Right lobe of liver (tissue), 6 donors: Measurements from ENCODE around the gene NOD1. TPM values are rescaled to one million over a fixed set of nuclear protein-coding genes. Genes with fewer than 3 reads are reported as not detected.

Source experiments
- ATAC-seq, 4 donors: fragments of 200-7000 bp; cut with Tn5 transposase; one replicate each; pipeline ENCODE4 v1.9.1; 2020; ENCODE audit warnings: mild to moderate bottlenecking in 4 of 4, moderate library complexity in 4 of 4
- DNase-seq, 3 donors: peaks; one replicate each; pipeline ENCODE4 v3.0.0-alpha.2; 2020
- H3K27ac ChIP-seq, 3 donors: fragments of 200-600 bp; one replicate each; pipeline ENCODE4 v1.8.0; 2022
- H3K27me3 ChIP-seq, 2 donors: fragments of 200-600 bp; one replicate each; pipeline ENCODE4 v1.8.0; 2022
- H3K36me3 ChIP-seq, 4 donors: fragments of 200-600 bp; sonication (generic) in 1 of 4; one replicate each; pipeline versions ENCODE4 v1.5.1 to v1.8.0; 2017 to 2022; ENCODE audit warnings: control low read depth in 1 of 4
- H3K4me1 ChIP-seq, 4 donors: fragments of 200-600 bp; sonication (generic) in 1 of 4; one replicate each; pipeline versions ENCODE4 v1.5.1 to v1.8.0; 2017 to 2022; ENCODE audit warnings: control low read depth in 1 of 4
- H3K4me3 ChIP-seq, 3 donors: fragments of 200-600 bp; one replicate each; pipeline ENCODE4 v1.8.0; 2022
- H3K9me3 ChIP-seq, 4 donors: fragments of 200-600 bp; sonication (generic) in 1 of 4; one replicate each; pipeline versions ENCODE4 v1.5.1 to v1.8.0; 2017 to 2022; ENCODE audit warnings: control low read depth in 1 of 4
- POLR2A ChIP-seq: fragments of 450-650 bp; IDR thresholded peaks from one replicate; pipeline ENCODE4 v1.6.1; 2017; ENCODE audit warnings: antibody characterized with exemption, mild to moderate bottlenecking
- WGBS: methylation state at CpG from one replicate; pipeline ENCODE4 v1.1.6; 2018; ENCODE audit warnings: low coverage, low lambda C conversion rate; ENCODE audit not compliant: insufficient coverage; ENCODE audit errors: missing lambda C conversion rate; 5-methylcytosine and 5-hydroxymethylcytosine counted together
- intact Hi-C, 2 donors: fragments of 100-400 bp; cut with DNase I; formaldehyde crosslinking; loops; one replicate each; pipeline versions ENCODE4 v1.11.2 to v1.14.1; 2022
- total RNA-seq, 6 experiments: library from RNA; depleted of rRNA in 2 of 6; stranded (reverse); fragments of >200 nt in 2 of 6; fragmentation: NEBNext Ultra II Directional in 3 of 6; extraction: Animal tissue kit (Norgen Biotek cat#: 25700) in 3 of 6; gene quantifications; one replicate each; pipeline versions ENCODE4 v1.1.0 to v1.2.4, GENCODE V29; 2016 to 2023
- TF ChIP-seq, protein P1 (sequence below), 4 donors: fragments of 200-600 bp in 3 of 4; fragments of 450-650 bp in 1 of 4; IDR thresholded peaks; one replicate each; pipeline versions ENCODE4 v1.5.1 to v1.8.0; 2016 to 2022; ENCODE audit warnings: antibody characterized with exemption in 4 of 4, mild to moderate bottlenecking in 2 of 4
- donor health status: DM: no; HTN: yes; CAD: no.
- donor health status: DM: no; HTN: no; CAD: no.
- donor health status: DM: no; HTN: no; CAD: no.
- donor health status: DM: no; HTN: yes; CAD: no.
- donor health status: DM: no; HTN: yes; CAD: no.

Gene NOD1
- total RNA-seq, 6 experiments from 2014 or later, result 1.7 to 5.3 (median 2.7) TPM

GRCh38 chr7:30462179-30462578, 16.4 kb downstream of the NOD1 start:
- intact Hi-C loops, result no loop called here
- Histone ChIP-seq H3K27ac (no peak overlapping the region), H3K4me1 (peaks cover 0 to 14% (median 0%) of the 10 kb centered on the region in 4 donors), H3K36me3 (no peaks in the 10 kb centered on the region), H3K9me3 (no peaks in the 10 kb centered on the region), H3K27me3 (no peaks in the 10 kb centered on the region), H3K4me3 (no peak overlapping the region)
- ATAC-seq (peak in 1 of 4 donors; percentile 35), DNase-seq (no peak)
- WGBS, result 80% methylated on average over 1 of the region's 1 CpG
- no peak for TF ChIP-seq POLR2A
- TF ChIP-seq, protein P1, sequence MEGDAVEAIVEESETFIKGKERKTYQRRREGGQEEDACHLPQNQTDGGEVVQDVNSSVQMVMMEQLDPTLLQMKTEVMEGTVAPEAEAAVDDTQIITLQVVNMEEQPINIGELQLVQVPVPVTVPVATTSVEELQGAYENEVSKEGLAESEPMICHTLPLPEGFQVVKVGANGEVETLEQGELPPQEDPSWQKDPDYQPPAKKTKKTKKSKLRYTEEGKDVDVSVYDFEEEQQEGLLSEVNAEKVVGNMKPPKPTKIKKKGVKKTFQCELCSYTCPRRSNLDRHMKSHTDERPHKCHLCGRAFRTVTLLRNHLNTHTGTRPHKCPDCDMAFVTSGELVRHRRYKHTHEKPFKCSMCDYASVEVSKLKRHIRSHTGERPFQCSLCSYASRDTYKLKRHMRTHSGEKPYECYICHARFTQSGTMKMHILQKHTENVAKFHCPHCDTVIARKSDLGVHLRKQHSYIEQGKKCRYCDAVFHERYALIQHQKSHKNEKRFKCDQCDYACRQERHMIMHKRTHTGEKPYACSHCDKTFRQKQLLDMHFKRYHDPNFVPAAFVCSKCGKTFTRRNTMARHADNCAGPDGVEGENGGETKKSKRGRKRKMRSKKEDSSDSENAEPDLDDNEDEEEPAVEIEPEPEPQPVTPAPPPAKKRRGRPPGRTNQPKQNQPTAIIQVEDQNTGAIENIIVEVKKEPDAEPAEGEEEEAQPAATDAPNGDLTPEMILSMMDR (IDR thresholded peaks at IDR 0.05), result no peak

DNA sequence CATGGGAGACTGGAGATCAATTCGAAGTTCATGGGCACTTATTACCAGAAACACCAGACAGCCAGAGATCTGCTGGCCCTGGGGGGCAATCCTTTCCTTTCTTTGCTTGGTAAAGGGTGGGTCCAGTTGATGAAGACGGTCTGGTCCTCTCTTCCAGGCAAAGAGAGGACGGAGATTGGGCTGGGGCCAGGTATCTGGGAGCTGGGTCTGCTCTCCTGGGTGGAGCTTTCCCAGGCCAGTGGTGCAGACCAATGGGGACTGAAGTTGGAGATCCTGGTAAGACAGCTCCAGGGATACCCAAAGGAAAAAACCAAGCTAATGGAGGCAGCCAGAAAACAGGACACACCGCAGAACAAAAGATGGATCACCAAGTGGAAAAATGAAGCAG, 18.3 kb downstream of the NOD1 start:
- Histone ChIP-seq H3K4me3 (no peak overlapping the region), H3K36me3 (no peaks in the 10 kb centered on the region), H3K9me3 (no peaks in the 10 kb centered on the region), H3K4me1 (peaks cover 0 to 14% (median 0%) of the 10 kb centered on the region in 4 donors), H3K27me3 (no peaks in the 10 kb centered on the region), H3K27ac (no peak overlapping the region)
- 78% methylated on average over 3 of the region's 4 CpGs for WGBS
- no peak for ATAC-seq
- intact Hi-C loops, result no loop called here
- no peak for DNase-seq
- TF ChIP-seq POLR2A, result no peak
- TF ChIP-seq, protein P1 (IDR thresholded peaks at IDR 0.05), result no peak

- WGBS, result 61% methylated on average over 9 of the region's 9 CpGs
- Histone ChIP-seq H3K4me3 (no peak overlapping the region), H3K9me3 (no peaks in the 10 kb centered on the region), H3K4me1 (peaks cover 0 to 14% (median 0%) of the 10 kb centered on the region in 4 donors), H3K36me3 (no peaks in the 10 kb centered on the region), H3K27ac (no peak overlapping the region), H3K27me3 (no peaks in the 10 kb centered on the region)
- ATAC-seq, result peak in 1 of 4 donors; percentile 34
- intact Hi-C loops, result no loop called here
- no peak for DNase-seq
- TF ChIP-seq, protein P1 (IDR thresholded peaks at IDR 0.05), result no peak
- TF ChIP-seq POLR2A, result no peak
These were observed 18.9 kb downstream of the NOD1 start for GRCh38 chr7:30459591-30460245.

DNA sequence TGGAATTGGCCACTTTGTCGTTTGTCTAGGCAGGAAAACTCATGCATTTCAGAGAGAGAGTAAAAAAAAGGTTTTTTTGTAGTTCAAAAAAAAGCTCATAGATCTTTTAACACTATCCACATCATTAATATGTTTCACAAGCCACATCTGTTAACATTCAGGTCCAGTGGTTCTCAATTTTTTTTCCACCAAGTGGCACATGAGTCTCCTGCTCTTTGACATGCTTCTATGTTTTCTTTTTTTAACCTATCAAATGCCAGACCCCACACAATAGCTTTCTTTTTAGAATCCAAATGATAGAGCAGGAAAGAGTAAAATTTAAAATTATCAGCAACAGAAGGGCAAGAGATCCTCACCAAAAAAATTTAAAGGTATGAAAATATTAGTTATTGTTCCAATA, 20.3 kb downstream of the NOD1 start:
- WGBS, result 69% methylated on average over 1 of the region's 1 CpG
- peaks cover 0 to 7% (median 0%) of the 10 kb centered on the region in 4 donors for H3K4me1 ChIP-seq
- no peak for TF ChIP-seq POLR2A
- TF ChIP-seq, protein P1 (IDR thresholded peaks at IDR 0.05), result no peak
- no peak overlapping the region for H3K27ac ChIP-seq
- no peak overlapping the region for H3K4me3 ChIP-seq
- DNase-seq, result no peak
- intact Hi-C loops, result no loop called here
- no peaks in the 10 kb centered on the region for H3K36me3 ChIP-seq
- no peak for ATAC-seq
- no peaks in the 10 kb centered on the region for H3K27me3 ChIP-seq
- no peaks in the 10 kb centered on the region for H3K9me3 ChIP-seq
